GM18873 (cell line): Measurements from ENCODE around the gene PHF13.

ENCODE experiments used
- ATAC-seq: cut with Tn5 transposase; IDR thresholded peaks from one replicate; pipeline ENCODE4 v1.9.1; 2021; ENCODE audit warnings: mild to moderate bottlenecking, moderate library complexity, moderate number of reproducible peaks; ENCODE audit not compliant: unreplicated experiment, low FRiP score

Gene PHF13

GRCh38 chr1:6613361-6614018 lies at the start of gene PHF13:
PHF13 (plus strand) TSS chr1:6613731; CDS start chr1:6614067, 336 bp downstream.
- ATAC-seq: peak; percentile 87

- ATAC-seq: no peak
Observed at GRCh38 chr1:6569033-6569432, 44.5 kb upstream of the PHF13 start.

GRCh38 chr1:6570100-6570499 lies 43.4 kb upstream of the PHF13 start:
- no peak for ATAC-seq

GRCh38 chr1:6570987-6571386 lies 42.5 kb upstream of the PHF13 start:
- ATAC-seq: no peak

GRCh38 chr1:6572653-6573383 lies 40.7 kb upstream of the PHF13 start:
- no peak for ATAC-seq

- no peak for ATAC-seq
Observed at GRCh38 chr1:6574025-6574620, 39.4 kb upstream of the PHF13 start.

GRCh38 chr1:6574818-6575217 lies 38.7 kb upstream of the PHF13 start:
- ATAC-seq: no peak

- no peak for ATAC-seq
Observed at GRCh38 chr1:6577831-6578525, 35.6 kb upstream of the PHF13 start.

- ATAC-seq: no peak
Observed at GRCh38 chr1:6578624-6579373, 34.7 kb upstream of the PHF13 start.

GRCh38 chr1:6579374-6580118 lies 34.0 kb upstream of the PHF13 start, which contains the start of gene ZBTB48:
ZBTB48 (plus strand) TSS chr1:6579994; CDS start chr1:6580610, 616 bp downstream.
- peak; percentile 90 for ATAC-seq

GRCh38 chr1:6580119-6580592 lies 33.4 kb upstream of the PHF13 start:
- ATAC-seq: no peak

- no peak for ATAC-seq
Observed at GRCh38 chr1:6580593-6581409, 32.7 kb upstream of the PHF13 start.

GRCh38 chr1:6581561-6582305 lies 31.8 kb upstream of the PHF13 start:
- no peak for ATAC-seq

- no peak for ATAC-seq
Observed at GRCh38 chr1:6582370-6582769, 31.2 kb upstream of the PHF13 start.

- no peak for ATAC-seq
Observed at GRCh38 chr1:6584126-6585080, 29.1 kb upstream of the PHF13 start.

GRCh38 chr1:6585081-6585722 lies 28.3 kb upstream of the PHF13 start:
- no peak for ATAC-seq
